H1 (cell line): Measurements from ENCODE around the gene RGS4. TPM values are rescaled to one million over a fixed set of nuclear protein-coding genes. Genes with fewer than 3 reads are reported as not detected.

ENCODE experiments used
- CTCF ChIA-PET: fragments of 300-600 bp; sonication (Branson Sonifier 250); formaldehyde crosslinking; loops from one replicate; lab custom pipeline; 2021; ENCODE audit not compliant: partially characterized antibody; lab: Charles Lee
- POLR2A ChIA-PET: fragments of 300-600 bp; sonication (Branson Sonifier 250); formaldehyde crosslinking; loops from one replicate; lab custom pipeline; 2021; ENCODE audit warnings: inconsistent platforms; ENCODE audit not compliant: partially characterized antibody; lab: Charles Lee
- DNase-seq, 2 experiments: peaks; one replicate each; pipeline versions ENCODE4 v3.0.0 to v3.0.0-alpha.2; 2010 to 2022; ENCODE audit warnings: low spot score in 2 of 2, low read depth in 1 of 2, mixed read lengths in 1 of 2
- FAIRE-seq: peaks from 2 replicates; lab custom pipeline; 2011; peaks lifted over from hg19 to GRCh38; lab: Jason Lieb, UNC
- H2AFZ ChIP-seq: 2 replicates; pipeline ENCODE4 v1.8.1; 2012; ENCODE audit warnings: low read length, inconsistent platforms
- H2AK5ac ChIP-seq: 2 replicates; pipeline ENCODE4 v1.6.1; 2013; ENCODE audit warnings: low read depth, low read length
- H2BK120ac ChIP-seq: replicated peaks from 2 replicates; pipeline ENCODE3; 2013; ENCODE audit warnings: low read depth, low read length, inconsistent platforms
- H2BK12ac ChIP-seq: 2 replicates; pipeline ENCODE4 v1.6.1; 2013; ENCODE audit warnings: low read depth, low read length
- H2BK15ac ChIP-seq: 2 replicates; pipeline ENCODE4 v1.6.1; 2013; ENCODE audit warnings: low read length
- H2BK20ac ChIP-seq: 2 replicates; pipeline ENCODE4 v1.6.1; 2013; ENCODE audit warnings: low read length
- H2BK5ac ChIP-seq: 2 replicates; pipeline ENCODE4 v1.6.1; 2013; ENCODE audit warnings: low read depth, low read length
- H3K14ac ChIP-seq: 2 replicates; pipeline ENCODE4 v1.6.1; 2013; ENCODE audit warnings: inconsistent platforms; ENCODE audit not compliant: insufficient read length
- H3K18ac ChIP-seq: 2 replicates; pipeline ENCODE4 v1.6.1; 2013; ENCODE audit warnings: low read length; ENCODE audit errors: extremely low read depth
- H3K23ac ChIP-seq: 2 replicates; pipeline ENCODE4 v1.6.1; 2013; ENCODE audit warnings: inconsistent platforms; ENCODE audit not compliant: insufficient read length
- H3K23me2 ChIP-seq: 2 replicates; pipeline ENCODE4 v1.6.1; 2013; ENCODE audit warnings: low read depth, low read length
- H3K27ac ChIP-seq: 2 replicates; pipeline ENCODE4 v1.6.1; 2011; ENCODE audit warnings: low read depth, low read length, inconsistent platforms
- H3K27me3 ChIP-seq, 4 experiments: replicated peaks in 1 of 4; 1 replicate in 1 of 4; 2 replicates in 3 of 4; pipeline versions ENCODE4 v1.6.1 to v1.8.1; 2011 to 2013; ENCODE audit warnings: low read length in 3 of 4, mild to moderate bottlenecking in 3 of 4, inconsistent platforms in 2 of 4, mixed read lengths in 2 of 4, moderate library complexity in 1 of 4; ENCODE audit not compliant: control insufficient read depth in 3 of 4, insufficient read depth in 3 of 4; ENCODE audit errors: extremely low read depth in 1 of 4
- H3K36me3 ChIP-seq, 4 experiments: 2 replicates each; pipeline versions ENCODE4 v1.6.1 to v1.8.1; 2011 to 2013; ENCODE audit warnings: mild to moderate bottlenecking in 4 of 4, low read length in 3 of 4, moderate library complexity in 2 of 4, control low read depth in 1 of 4, inconsistent platforms in 1 of 4; ENCODE audit not compliant: insufficient read depth in 4 of 4, control insufficient read depth in 2 of 4
- H3K4ac ChIP-seq: replicated peaks from 2 replicates; pipeline ENCODE3; 2013; ENCODE audit warnings: low read length, low read depth, mixed read lengths, inconsistent platforms; ENCODE audit not compliant: insufficient read length
- H3K4me1 ChIP-seq, 4 experiments: replicated peaks in 1 of 4; 1 replicate in 1 of 4; 2 replicates in 3 of 4; pipeline versions ENCODE4 v1.6.1 to v1.8.1; 2011 to 2013; ENCODE audit warnings: low read length in 3 of 4, inconsistent platforms in 2 of 4, mixed read lengths in 1 of 4; ENCODE audit not compliant: insufficient read depth in 4 of 4, control insufficient read depth in 3 of 4
- H3K4me2 ChIP-seq, 2 experiments: 2 replicates each; pipeline versions ENCODE4 v1.6.1 to v1.8.1; 2011 to 2013; ENCODE audit warnings: low read depth in 2 of 2, low read length in 2 of 2, control low read depth in 1 of 2, inconsistent platforms in 1 of 2, mild to moderate bottlenecking in 1 of 2; ENCODE audit not compliant: insufficient read depth in 1 of 2
- H3K4me3 ChIP-seq, 4 experiments: fragments of 200-600, 300-600 bp in 1 of 4; sonication (generic), shearing (Covaris generic), sonication (Bioruptor Twin) in 1 of 4; 2 replicates each; pipeline versions ENCODE4 v1.5.1 to v1.8.1; 2011 to 2016; ENCODE audit warnings: low read length in 4 of 4, low read depth in 3 of 4, control low read depth in 2 of 4, inconsistent platforms in 2 of 4, mild to moderate bottlenecking in 2 of 4, mixed read lengths in 1 of 4, moderate library complexity in 1 of 4; ENCODE audit not compliant: insufficient read depth in 2 of 4; ENCODE audit errors: extremely low read depth in 1 of 4
- H3K56ac ChIP-seq: replicated peaks from 2 replicates; pipeline ENCODE3; 2013; ENCODE audit warnings: low read depth, mild to moderate bottlenecking, mixed read lengths, low read length, inconsistent platforms; ENCODE audit not compliant: insufficient read length
- H3K79me1 ChIP-seq: 2 replicates; pipeline ENCODE4 v1.6.1; 2013; ENCODE audit warnings: low read depth, low read length, control low read depth
- H3K79me2 ChIP-seq, 2 experiments: 2 replicates each; pipeline versions ENCODE4 v1.6.1 to v1.8.1; 2012 to 2013; ENCODE audit warnings: low read length in 2 of 2, mild to moderate bottlenecking in 2 of 2, inconsistent platforms in 1 of 2; ENCODE audit not compliant: insufficient read depth in 2 of 2, control insufficient read depth in 1 of 2
- H3K9ac ChIP-seq, 4 experiments: replicated peaks in 1 of 4; 1 replicate in 1 of 4; 2 replicates in 3 of 4; pipeline versions ENCODE4 v1.6.1 to v1.8.1; 2011 to 2013; ENCODE audit warnings: low read depth in 3 of 4, low read length in 3 of 4, control low read depth in 2 of 4, mild to moderate bottlenecking in 2 of 4, moderate library complexity in 2 of 4, inconsistent platforms in 1 of 4; ENCODE audit errors: extremely low read depth in 1 of 4
- H3K9me3 ChIP-seq, 2 experiments: 2 replicates each; pipeline versions ENCODE4 v1.6.1 to v1.8.1; 2012 to 2013; ENCODE audit warnings: mild to moderate bottlenecking in 2 of 2, moderate library complexity in 2 of 2, control low read depth in 1 of 2, inconsistent platforms in 1 of 2, low read depth in 1 of 2, low read length in 1 of 2, mixed read lengths in 1 of 2; ENCODE audit not compliant: insufficient read depth in 2 of 2
- H4K20me1 ChIP-seq, 2 experiments: replicated peaks in 1 of 2; 2 replicates each; pipeline versions ENCODE3 to v1.8.1; 2011 to 2013; ENCODE audit warnings: inconsistent platforms in 2 of 2, low read length in 2 of 2, mild to moderate bottlenecking in 1 of 2; ENCODE audit not compliant: insufficient read depth in 2 of 2, control insufficient read depth in 1 of 2
- H4K5ac ChIP-seq: 2 replicates; pipeline ENCODE4 v1.6.1; 2013; ENCODE audit warnings: low read length, low read depth, mixed read lengths, inconsistent platforms; ENCODE audit not compliant: insufficient read length
- H4K8ac ChIP-seq: 2 replicates; pipeline ENCODE4 v1.8.0; 2013; ENCODE audit warnings: mild to moderate bottlenecking, moderate library complexity, low read length, inconsistent platforms; ENCODE audit not compliant: insufficient read depth; ENCODE audit errors: extremely low read depth
- H4K91ac ChIP-seq: replicated peaks from 2 replicates; pipeline ENCODE3; 2013; ENCODE audit warnings: low read length, mixed read lengths, inconsistent platforms; ENCODE audit not compliant: insufficient read length
- BRCA1 ChIP-seq: IDR thresholded peaks from 2 replicates; pipeline ENCODE4 v1.6.1; 2012; ENCODE audit warnings: low read depth, low read length, improper control_type of control experiment
- CBX5 ChIP-seq: fragments of 300-800, 300-1000 bp; sonication (generic); IDR thresholded peaks from 2 replicates; pipeline ENCODE4 v1.7.1; 2016; ENCODE audit warnings: antibody characterized with exemption, low read length, low read depth
- CHD1 ChIP-seq: IDR thresholded peaks from 2 replicates; pipeline ENCODE4 v1.6.1; 2012; ENCODE audit warnings: low read depth, low read length, improper control_type of control experiment
- CREB1 ChIP-seq: IDR thresholded peaks from 2 replicates; pipeline ENCODE4 v1.6.1; 2012; ENCODE audit warnings: inconsistent platforms
- GABPA ChIP-seq: IDR thresholded peaks from 2 replicates; pipeline ENCODE4 v1.6.1; 2011; ENCODE audit warnings: mild to moderate bottlenecking, low read length, moderate library complexity, borderline replicate concordance; ENCODE audit not compliant: insufficient read depth
- HDAC2 ChIP-seq, 2 experiments: fragments of 300-600 bp in 1 of 2; sonication (generic) in 1 of 2; IDR thresholded peaks; 2 replicates each; pipeline ENCODE4 v1.6.1; 2011 to 2012; ENCODE audit warnings: low read depth in 2 of 2, low read length in 2 of 2, mild to moderate bottlenecking in 2 of 2, moderate library complexity in 2 of 2, borderline replicate concordance in 1 of 2, inconsistent platforms in 1 of 2
- RFX5 ChIP-seq: IDR thresholded peaks from 2 replicates; pipeline ENCODE4 v1.6.1; 2011; ENCODE audit warnings: low read depth, low read length, improper control_type of control experiment, borderline replicate concordance
- RNF2 ChIP-seq: fragments of 200-900, 300-1000 bp; sonication (generic); IDR thresholded peaks from 2 replicates; pipeline ENCODE4 v1.7.1; 2016; ENCODE audit warnings: borderline replicate concordance, low read depth, mild to moderate bottlenecking, antibody characterized with exemption, low read length; ENCODE audit not compliant: poor library complexity, severe bottlenecking; ENCODE audit errors: missing control alignments
- SP4 ChIP-seq: IDR thresholded peaks from 2 replicates; pipeline ENCODE4 v1.6.1; 2012; ENCODE audit warnings: low read length, inconsistent platforms
- SRF ChIP-seq: IDR thresholded peaks from 2 replicates; pipeline ENCODE4 v1.6.1; 2011; ENCODE audit warnings: mild to moderate bottlenecking, low read depth, low read length, moderate library complexity
- ZNF274 ChIP-seq: IDR thresholded peaks from 2 replicates; pipeline ENCODE4 v1.7.0; 2012; ENCODE audit warnings: low read length, borderline replicate concordance; ENCODE audit errors: extremely low read depth
- WGBS, 2 experiments: shearing (Covaris generic) in 1 of 2; methylation state at CpG; one replicate each; pipeline versions ENCODE4 v1.1.6 to v1.1.7; 2013 to 2015; ENCODE audit warnings: low lambda C conversion rate in 2 of 2, mixed read lengths in 2 of 2, inconsistent platforms in 1 of 2, low coverage in 1 of 2, missing lambda C conversion rate in 1 of 2; ENCODE audit not compliant: insufficient replicate concordance in 2 of 2, insufficient coverage in 1 of 2, insufficient read length in 1 of 2; ENCODE audit errors: extremely low coverage in 1 of 2, missing lambda C conversion rate in 1 of 2; 5-methylcytosine and 5-hydroxymethylcytosine counted together
- polyA plus RNA-seq, 7 experiments: library from polyadenylated mRNA; depleted of rRNA in 3 of 7; stranded (reverse) in 5 of 7; unstranded in 2 of 7; fragments of >200 nt in 5 of 7; fragments of 200-250 nt in 2 of 7; gene quantifications; 1 replicate in 5 of 7; 2 replicates in 1 of 7; 4 replicates in 1 of 7; pipeline versions ENCODE4 v1.2.1 to v1.2.3, GENCODE V29; 2011 to 2013; ENCODE audit warnings: missing spikeins in 2 of 7, mixed read lengths in 2 of 7
- total RNA-seq: library from RNA; stranded (reverse); fragmentation: NEBNext Ultra II Directional; extraction: Animal tissue kit (Norgen Biotek cat#: 25700); gene quantifications from 2 replicates; pipeline ENCODE4 v1.2.1, GENCODE V29; 2021

RGS4 gene
- total and polyA plus RNA-seq, 2 of the 8 experiments (the other 6 are each of a cell fraction or from before 2014, with no cell fraction given), result 0.26 to 0.74 TPM

GRCh38 chr1:163048869-163049268, 20.3 kb upstream of the RGS4 start:
- Histone ChIP-seq H3K56ac (no peak overlapping the region), H4K20me1 (no peaks in the 10 kb centered on the region), H3K27me3 (no peaks in the 10 kb centered on the region), H3K79me1 (no peaks in the 10 kb centered on the region), H3K4me1 (no peaks in the 10 kb centered on the region), H2BK5ac (no peak overlapping the region), H2BK120ac (no peak overlapping the region), H2AFZ (no peak overlapping the region), H4K8ac (no peak overlapping the region), H3K27ac (no peak overlapping the region), H3K4me3 (no peak overlapping the region), H3K36me3 (no peaks in the 10 kb centered on the region), H3K79me2 (no peaks in the 10 kb centered on the region), H2AK5ac (no peak overlapping the region), H3K23me2 (no peaks in the 10 kb centered on the region), H4K91ac (no peak overlapping the region), H3K4ac (no peak overlapping the region), H3K4me2 (no peak overlapping the region), H2BK12ac (no peak overlapping the region), H4K5ac (no peak overlapping the region), H3K23ac (no peak overlapping the region), H3K9ac (no peak overlapping the region; a peak in 1 of 7 replicates), H2BK15ac (no peak overlapping the region), H3K14ac (no peak overlapping the region), H2BK20ac (no peak overlapping the region), H3K18ac (no peak overlapping the region), H3K9me3 (no peaks in the 10 kb centered on the region)
- TF ChIP-seq GABPA, result no peak
- no peak for TF ChIP-seq RNF2
- no peak for TF ChIP-seq ZNF274
- no peak for TF ChIP-seq RFX5
- no peak for TF ChIP-seq CBX5
- no peak for TF ChIP-seq SP4
- no peak for TF ChIP-seq SRF
- no peak for TF ChIP-seq HDAC2 (IDR thresholded peaks at IDR 0.05; ENCODE audit: borderline replicate concordance in 1 of 2, low read depth in 2 of 2, low read length in 2 of 2)
- TF ChIP-seq BRCA1, result no peak
- TF ChIP-seq CREB1, result no peak
- TF ChIP-seq CHD1, result no peak
- no peak for DNase-seq
- ChIA-PET POLR2A (interaction anchor here (1.0 kb wide), 1 partner anchor 18 kb away, joined by 3 read pairs; no protein-coding TSS in a partner anchor), CTCF (interaction anchor here (0.6 kb wide), 1 partner anchor 140 kb away, joined by 3 read pairs; no protein-coding TSS in a partner anchor)
- no peak for FAIRE-seq
- 93% methylated on average over 5 of the region's 5 CpGs; no CpG with 5 or more reads in 1 of the 2 experiments for WGBS, 2 experiments
